IPS-15b (cell line): ENCODE results near the gene ICOS.
"Not testable (repeated sequence)": the region's sequence is repeated elsewhere in the genome, so short reads cannot be mapped to it uniquely, and the experiment has no call there.

Experiments used
- H3K27me3 ChIP-seq: one replicate; pipeline ENCODE4 v1.6.1; 2013; ENCODE audit warnings: low read length; ENCODE audit not compliant: control insufficient read depth, insufficient read depth
- H3K36me3 ChIP-seq: one replicate; pipeline ENCODE4 v1.6.1; 2013; ENCODE audit warnings: low read length; ENCODE audit not compliant: control insufficient read depth, insufficient read depth
- H3K4me1 ChIP-seq: one replicate; pipeline ENCODE4 v1.6.1; 2013; ENCODE audit warnings: mild to moderate bottlenecking, low read length; ENCODE audit not compliant: control insufficient read depth, insufficient read depth
- H3K4me3 ChIP-seq: one replicate; pipeline ENCODE4 v1.5.1; 2013; ENCODE audit warnings: low read depth, low read length
- H3K9ac ChIP-seq: one replicate; pipeline ENCODE4 v1.6.1; 2013; ENCODE audit warnings: low read depth, mild to moderate bottlenecking, low read length
- H3K9me3 ChIP-seq: one replicate; pipeline ENCODE4 v1.6.1; 2013; ENCODE audit warnings: mild to moderate bottlenecking, low read length; ENCODE audit not compliant: control insufficient read depth, insufficient read depth

Gene ICOS

DNA sequence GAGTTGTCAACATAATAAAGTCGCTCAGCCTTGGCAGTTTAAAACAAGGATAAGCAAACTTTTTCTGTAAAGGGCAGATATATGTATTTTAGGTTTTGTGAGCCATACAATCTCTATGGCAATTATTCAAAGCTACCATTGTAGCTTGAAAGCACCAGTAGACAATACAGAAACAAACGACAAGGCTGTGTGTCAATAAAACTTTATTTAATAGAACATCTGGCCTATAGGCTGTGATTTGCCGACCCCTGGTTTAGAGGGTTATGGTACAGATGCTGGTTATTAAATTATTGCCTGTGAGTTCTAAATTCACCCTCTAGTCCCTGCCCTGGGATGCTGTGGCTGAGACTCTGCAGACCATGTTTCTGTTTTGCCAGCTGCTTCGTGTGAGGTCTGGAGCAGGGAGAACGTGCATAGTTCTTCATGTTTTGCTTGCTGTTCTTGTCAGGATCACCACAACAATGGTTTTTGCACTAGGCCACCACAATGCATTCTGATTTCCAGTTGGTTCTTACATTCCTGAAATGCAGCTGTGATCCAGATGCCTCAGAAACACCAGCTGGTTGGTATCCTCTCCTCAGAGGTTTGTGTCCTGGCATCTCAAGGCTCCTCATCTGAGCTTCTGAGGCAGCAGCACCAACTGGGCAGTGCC is 46.6 kb downstream of the ICOS start:
- Histone ChIP-seq H3K36me3 (no peaks in the 10 kb centered on the region), H3K27me3 (no peaks in the 10 kb centered on the region), H3K4me1 (no peaks in the 10 kb centered on the region), H3K9me3 (no peaks in the 10 kb centered on the region), H3K9ac (no peak overlapping the region), H3K4me3 (no peak overlapping the region)

DNA sequence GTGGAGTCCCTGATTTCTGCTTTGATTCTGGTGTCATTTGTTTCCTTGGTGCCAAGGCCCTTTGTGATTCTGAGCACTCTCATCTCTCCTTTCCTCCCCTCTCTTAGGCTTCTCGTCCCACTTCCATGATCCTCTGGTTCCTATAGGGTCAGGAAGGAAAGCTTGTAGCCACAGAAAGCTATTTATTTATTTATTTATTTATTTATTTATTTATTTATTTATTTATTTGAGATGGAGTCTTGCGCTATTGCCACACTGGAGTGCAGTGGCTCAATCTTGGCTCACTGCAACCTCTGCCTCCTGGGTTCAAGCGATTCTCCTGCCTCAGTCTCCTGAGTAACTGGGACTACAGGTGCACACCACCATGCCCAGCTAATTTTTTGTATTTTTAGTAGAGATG is 49.4 kb downstream of the ICOS start:
- H3K9ac ChIP-seq, H3K9me3 ChIP-seq, H3K36me3 ChIP-seq, H3K27me3 ChIP-seq, H3K4me1 ChIP-seq, H3K4me3 ChIP-seq: not testable (repeated sequence)

DNA sequence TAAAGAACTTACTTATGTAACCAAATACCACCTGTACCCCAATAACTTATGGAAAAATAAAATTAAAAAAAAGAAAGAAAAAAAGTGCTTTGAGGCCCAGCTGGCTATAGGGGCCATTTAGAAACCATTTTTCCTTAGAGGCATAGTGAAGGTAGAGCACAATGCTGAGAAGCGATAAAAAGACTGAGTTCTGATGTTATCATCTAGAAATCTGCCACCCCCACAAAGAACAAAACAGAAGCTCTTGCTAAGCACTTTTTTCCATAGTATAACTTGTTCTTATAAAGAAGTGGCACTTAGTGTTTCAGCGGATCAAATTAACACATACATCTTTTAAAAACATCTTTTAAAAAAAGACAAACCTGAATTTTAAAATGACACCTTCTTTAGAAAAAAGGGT is 51.4 kb downstream of the ICOS start:
- Histone ChIP-seq H3K9ac (no peak overlapping the region), H3K36me3 (no peaks in the 10 kb centered on the region), H3K4me3 (no peak overlapping the region), H3K4me1 (no peaks in the 10 kb centered on the region), H3K9me3 (no peaks in the 10 kb centered on the region), H3K27me3 (no peaks in the 10 kb centered on the region)

DNA sequence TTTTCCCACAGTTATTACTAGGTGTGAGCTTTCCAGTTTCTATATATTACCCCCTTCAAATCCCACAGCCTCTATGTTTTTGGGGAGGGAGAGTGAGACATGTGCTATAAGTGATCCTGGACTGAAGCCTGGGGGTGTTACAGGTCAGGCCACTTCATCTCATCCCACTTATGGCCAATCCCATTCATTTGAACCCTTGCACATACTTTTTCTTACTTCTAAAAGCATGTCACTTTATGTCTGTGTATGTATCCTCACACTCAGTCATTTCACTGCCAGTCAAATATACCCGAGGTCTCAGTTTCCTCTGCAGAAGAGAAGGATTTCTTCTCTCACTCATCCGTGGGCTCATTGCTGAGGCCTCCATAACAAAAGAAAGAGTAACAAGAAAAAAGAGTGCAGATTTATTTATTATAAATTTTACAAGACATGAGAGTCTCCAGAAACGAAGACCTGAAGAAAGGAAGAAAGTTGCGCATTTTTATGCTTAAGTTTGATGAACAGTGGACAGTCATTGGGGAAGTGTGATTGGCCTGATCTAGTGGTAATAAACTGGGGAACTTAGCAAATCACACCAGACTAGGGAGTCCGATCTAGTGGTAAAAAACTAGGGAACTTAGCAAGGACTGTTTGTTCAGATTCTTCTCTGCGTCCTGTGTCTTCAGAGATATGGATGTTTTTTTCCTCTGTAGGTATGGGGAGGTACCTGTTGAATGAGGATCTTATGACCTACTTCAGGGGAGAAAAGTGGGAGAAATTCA is 52.1 kb downstream of the ICOS start:
- Histone ChIP-seq H3K36me3 (no peaks in the 10 kb centered on the region), H3K4me3 (no peak overlapping the region), H3K9ac (no peak overlapping the region), H3K27me3 (no peaks in the 10 kb centered on the region), H3K4me1 (no peaks in the 10 kb centered on the region), H3K9me3 (no peaks in the 10 kb centered on the region)

DNA sequence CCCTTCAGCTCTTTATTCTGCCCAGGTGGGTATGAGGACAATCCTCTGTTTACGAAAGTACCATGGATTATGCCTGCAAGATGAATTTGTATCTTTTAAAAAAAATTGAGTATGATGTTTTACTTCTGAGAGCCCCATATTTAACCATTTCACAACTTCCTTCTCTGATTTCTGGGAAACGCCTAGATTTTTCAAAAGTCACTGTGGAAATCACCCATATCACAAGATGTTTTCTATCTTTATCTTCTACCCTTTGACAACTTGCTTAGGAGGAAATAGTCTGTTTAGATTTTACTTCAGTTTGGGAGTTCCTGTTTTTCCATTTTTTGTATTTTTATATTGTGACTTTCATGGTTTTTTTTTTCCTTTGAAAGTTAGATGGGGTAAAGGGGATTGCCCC is 53.0 kb downstream of the ICOS start:
- H3K9me3 ChIP-seq = no peaks in the 10 kb centered on the region
- H3K36me3 ChIP-seq = no peaks in the 10 kb centered on the region
- H3K9ac ChIP-seq = no peak overlapping the region
- no peak overlapping the region for H3K4me3 ChIP-seq
- no peaks in the 10 kb centered on the region for H3K4me1 ChIP-seq
- no peaks in the 10 kb centered on the region for H3K27me3 ChIP-seq

DNA sequence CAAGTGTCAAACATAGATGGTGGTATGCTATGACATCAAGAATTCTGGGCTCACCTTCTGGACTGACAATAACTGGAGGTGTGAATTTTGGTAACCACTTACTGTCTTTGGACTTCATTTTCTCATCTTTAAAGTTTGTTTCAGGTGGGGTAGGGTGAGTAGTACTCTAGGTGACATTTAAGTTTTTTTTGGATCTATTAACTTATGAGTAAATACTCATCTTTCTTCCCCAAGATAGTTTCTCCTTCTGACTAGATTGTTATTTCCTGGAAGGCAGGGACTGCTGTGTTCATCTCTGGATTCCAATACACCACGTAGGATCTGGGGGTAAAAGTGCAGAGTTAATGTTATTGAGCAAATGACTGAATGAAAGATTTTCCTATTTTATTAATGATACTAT is 55.9 kb downstream of the ICOS start:
- no peaks in the 10 kb centered on the region for H3K4me1 ChIP-seq
- H3K4me3 ChIP-seq = no peak overlapping the region
- no peaks in the 10 kb centered on the region for H3K36me3 ChIP-seq
- H3K27me3 ChIP-seq = no peaks in the 10 kb centered on the region
- no peaks in the 10 kb centered on the region for H3K9me3 ChIP-seq
- no peak overlapping the region for H3K9ac ChIP-seq

DNA sequence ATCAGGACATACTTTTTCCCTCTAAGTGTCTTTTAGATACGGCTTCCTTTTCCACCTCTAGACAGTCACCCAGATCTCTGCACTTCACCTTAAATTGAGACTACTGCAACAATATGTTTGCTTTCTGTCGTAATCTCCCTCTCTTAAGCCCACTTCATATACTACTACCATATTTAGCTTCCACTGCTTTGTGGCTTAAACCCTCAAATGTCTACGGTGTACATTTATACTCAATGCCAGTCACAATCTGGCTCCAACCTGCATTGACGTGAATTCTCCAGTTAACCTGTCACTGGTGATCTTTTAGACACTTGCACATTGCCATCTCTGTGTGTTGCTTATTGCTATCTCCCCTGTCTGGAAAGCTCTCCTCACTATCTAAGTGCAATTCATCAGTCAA is 56.4 kb downstream of the ICOS start:
- H3K27me3 ChIP-seq = no peaks in the 10 kb centered on the region
- no peaks in the 10 kb centered on the region for H3K4me1 ChIP-seq
- no peaks in the 10 kb centered on the region for H3K36me3 ChIP-seq
- no peak overlapping the region for H3K9ac ChIP-seq
- no peak overlapping the region for H3K4me3 ChIP-seq
- H3K9me3 ChIP-seq = no peaks in the 10 kb centered on the region

DNA sequence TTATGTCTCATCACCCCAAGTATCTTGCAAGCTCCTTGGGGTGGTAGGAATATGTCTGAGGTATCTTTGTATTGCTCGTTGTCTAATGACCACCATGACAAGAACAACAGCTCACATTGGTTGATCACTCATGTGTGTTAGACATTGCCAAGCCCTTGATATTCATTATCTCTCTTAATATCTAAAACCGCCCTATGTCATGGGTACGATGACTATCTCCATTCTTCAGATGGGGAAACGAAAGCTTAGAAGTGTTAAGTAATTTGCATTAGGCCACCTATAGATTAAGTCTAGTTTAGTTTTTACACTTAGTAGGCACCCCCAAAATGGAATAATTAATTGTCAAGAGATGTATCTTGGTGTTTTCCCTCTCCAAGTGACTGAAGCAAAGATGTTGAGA is 57.0 kb downstream of the ICOS start:
- Histone ChIP-seq H3K9ac (no peak overlapping the region), H3K36me3 (no peaks in the 10 kb centered on the region), H3K27me3 (no peaks in the 10 kb centered on the region), H3K9me3 (no peaks in the 10 kb centered on the region), H3K4me1 (no peaks in the 10 kb centered on the region), H3K4me3 (no peak overlapping the region)

DNA sequence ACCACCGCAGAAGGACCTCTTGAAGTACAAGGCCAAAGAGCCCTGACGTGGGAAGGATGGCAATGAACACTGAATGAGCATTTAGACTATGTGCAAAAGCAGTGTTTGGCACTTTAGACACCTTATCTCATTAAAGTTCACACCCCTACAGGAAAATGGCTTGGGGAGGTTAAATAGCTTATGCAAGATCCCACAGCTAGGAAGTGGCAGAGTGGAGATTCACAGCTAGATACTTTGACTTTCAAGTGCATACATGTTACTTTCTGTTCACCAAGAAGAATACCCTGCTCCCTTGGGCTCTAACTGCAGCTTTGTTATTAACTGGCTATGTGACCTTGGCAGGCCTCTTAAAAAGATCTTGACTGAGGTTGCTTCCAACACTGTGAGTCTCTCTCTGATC is 58.2 kb downstream of the ICOS start:
- H3K9ac ChIP-seq = no peak overlapping the region
- H3K9me3 ChIP-seq = no peaks in the 10 kb centered on the region
- H3K27me3 ChIP-seq = no peaks in the 10 kb centered on the region
- no peaks in the 10 kb centered on the region for H3K4me1 ChIP-seq
- H3K36me3 ChIP-seq = no peaks in the 10 kb centered on the region
- H3K4me3 ChIP-seq = no peak overlapping the region

DNA sequence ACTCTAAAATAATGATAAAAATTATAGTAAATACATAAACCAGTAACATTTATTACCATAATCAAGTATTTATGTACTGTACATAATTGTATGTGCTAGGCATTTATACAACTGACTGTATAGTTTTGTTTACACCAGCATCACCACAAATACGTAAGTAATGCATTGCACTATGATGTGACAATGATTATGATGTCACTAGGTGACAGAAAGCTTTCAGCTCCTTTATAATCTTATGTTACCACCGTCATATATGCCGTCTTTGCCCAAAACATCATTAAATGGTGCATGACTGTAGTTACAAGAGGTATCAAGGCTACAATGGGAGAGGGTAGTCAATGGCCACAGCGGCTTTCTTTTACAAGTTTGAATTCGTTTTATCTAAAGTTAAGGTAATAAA is 60.1 kb downstream of the ICOS start:
- no peak overlapping the region for H3K9ac ChIP-seq
- no peaks in the 10 kb centered on the region for H3K36me3 ChIP-seq
- no peaks in the 10 kb centered on the region for H3K4me1 ChIP-seq
- no peak overlapping the region for H3K4me3 ChIP-seq
- no peaks in the 10 kb centered on the region for H3K27me3 ChIP-seq
- no peaks in the 10 kb centered on the region for H3K9me3 ChIP-seq

DNA sequence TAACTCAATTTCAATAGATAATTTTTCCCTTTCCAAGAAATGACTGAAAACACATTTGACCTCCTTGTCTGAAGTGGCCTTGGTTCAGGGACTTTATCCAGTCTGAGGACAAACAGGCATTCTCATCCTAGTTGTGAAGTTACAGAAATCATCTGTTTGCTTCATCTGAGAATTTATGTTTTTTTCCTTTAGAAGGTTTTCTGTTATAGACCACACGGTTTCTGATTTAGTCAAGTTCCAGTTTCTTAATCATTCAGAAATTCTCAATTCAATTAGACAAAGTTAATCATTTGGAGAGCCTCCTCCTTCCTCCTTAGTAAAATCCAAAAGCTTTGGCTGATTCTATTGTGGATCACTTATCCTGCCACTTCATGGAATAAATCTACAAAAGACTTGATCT is 60.9 kb downstream of the ICOS start:
- H3K36me3 ChIP-seq = no peaks in the 10 kb centered on the region
- no peak overlapping the region for H3K9ac ChIP-seq

DNA sequence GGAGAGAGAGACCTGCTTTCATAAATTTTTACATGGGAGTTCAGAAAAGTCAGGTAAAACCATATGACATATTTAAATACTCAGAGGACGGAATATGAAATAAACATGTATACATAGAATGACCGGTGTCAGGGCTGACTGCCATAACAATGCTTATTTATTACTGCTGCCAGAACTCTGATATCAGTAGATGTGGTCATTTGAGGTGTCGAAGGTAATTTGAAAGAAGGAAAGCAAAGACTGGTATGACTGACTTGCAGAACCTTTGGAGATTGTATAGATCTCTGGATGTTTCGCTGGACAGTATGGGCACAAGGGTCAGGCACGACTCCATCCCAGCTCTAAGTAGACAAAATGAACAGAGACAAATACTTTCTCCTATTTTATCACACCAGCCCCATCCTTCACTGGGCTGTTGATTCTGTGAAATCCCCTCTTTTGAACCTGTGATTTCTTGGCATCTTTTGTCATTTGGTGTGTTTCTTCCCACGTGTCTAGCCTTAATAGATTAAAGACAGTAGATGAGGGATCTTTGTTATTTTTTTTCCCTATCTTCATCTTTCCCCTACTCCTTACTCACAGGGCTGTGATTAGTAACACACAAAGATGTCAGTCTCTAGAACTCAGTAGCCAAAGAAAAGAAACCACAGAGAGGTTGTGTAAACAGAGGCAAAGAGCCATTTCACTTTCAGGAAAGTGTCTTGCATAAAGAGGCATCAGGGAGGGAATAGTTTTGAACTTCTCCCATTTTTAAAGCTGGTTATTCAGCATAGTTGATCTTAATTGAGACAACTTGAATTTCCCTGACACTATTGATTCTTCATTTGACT is 61.6 kb downstream of the ICOS start:
- H3K9me3 ChIP-seq = no peaks in the 10 kb centered on the region
- H3K4me1 ChIP-seq = no peaks in the 10 kb centered on the region
- no peak overlapping the region for H3K4me3 ChIP-seq
- H3K9ac ChIP-seq = no peak overlapping the region
- no peaks in the 10 kb centered on the region for H3K36me3 ChIP-seq
- H3K27me3 ChIP-seq = no peaks in the 10 kb centered on the region

More for the DNA sequence above, 60.9 kb downstream of the ICOS start:
- Histone ChIP-seq H3K9me3 (no peaks in the 10 kb centered on the region), H3K4me1 (no peaks in the 10 kb centered on the region), H3K27me3 (no peaks in the 10 kb centered on the region), H3K4me3 (no peak overlapping the region)
